ENCODE results near the gene ABLIM3.

DNA sequence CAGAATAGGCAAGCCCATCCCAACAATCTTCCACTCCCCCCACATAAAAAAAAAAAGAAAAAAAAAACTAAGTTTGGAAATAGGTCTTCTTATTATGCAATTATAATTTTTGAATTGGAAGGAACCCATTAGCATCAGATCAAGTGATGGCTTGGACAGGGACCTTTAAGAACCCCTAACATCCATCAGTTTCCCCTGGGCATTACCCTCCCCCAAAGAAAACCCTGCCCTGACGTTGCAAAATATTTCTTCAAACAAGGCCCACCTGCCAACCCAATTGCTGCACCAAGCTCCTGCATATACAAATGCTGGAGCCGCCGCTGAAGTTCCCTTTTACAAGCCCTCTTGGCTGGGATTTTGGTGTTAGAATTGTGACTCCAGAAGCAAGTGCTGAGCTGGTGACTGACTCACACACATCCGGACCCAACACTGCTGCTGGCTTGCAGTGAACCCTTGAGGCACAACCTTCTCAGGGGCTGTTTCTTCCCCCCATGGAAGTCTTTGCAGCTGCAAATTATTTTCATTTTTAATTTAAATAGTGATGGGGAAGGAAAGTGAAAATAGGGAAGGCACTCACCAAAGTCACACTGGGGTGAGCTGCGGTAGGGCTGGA is 74.3 kb downstream of the ABLIM3 start:
- TF ChIP-seq FOXK2 (IDR thresholded peaks at IDR 0.05) (no peak), ELF4 (IDR thresholded peaks at IDR 0.05) (no peak), HDGF (IDR thresholded peaks at IDR 0.05; ENCODE audit: borderline replicate concordance) (no peak), SP1 (IDR thresholded peaks at IDR 0.05) (no peak), FOXA1 (IDR thresholded peaks at IDR 0.05) (no peak), BHLHE40 (IDR thresholded peaks at IDR 0.05; ENCODE audit: borderline replicate concordance) (no peak), FOXM1 (IDR thresholded peaks at IDR 0.05; ENCODE audit: borderline replicate concordance) (no peak), CTBP1 (IDR thresholded peaks at IDR 0.05; ENCODE audit: borderline replicate concordance) (no peak), TARDBP (IDR thresholded peaks at IDR 0.05) (no peak), ZNF384 (IDR thresholded peaks at IDR 0.05) (no peak), SUZ12 (IDR thresholded peaks at IDR 0.05) (no peak)
